Islet precursor cell (in vitro differentiated cells): ENCODE measurements around the gene ATP5PD.
A peak's percentile ranks its signal among the peaks of the same experiment; 100 is the strongest.
"Not testable (repeated sequence)": the region's sequence is repeated elsewhere in the genome, so short reads cannot be mapped to it uniquely, and the experiment has no call there.

Experiments used
- DNase-seq: peaks from one replicate; pipeline ENCODE4 v3.0.0-alpha.2; 2018

The ATP5PD gene

GRCh38 chr17:75077072-75077495 is 30.3 kb upstream of the ATP5PD start:
- DNase-seq = peak; percentile 75

- no peak for DNase-seq
These were observed 29.0 kb upstream of the ATP5PD start for GRCh38 chr17:75075597-75076336.

GRCh38 chr17:75074532-75074931 is 27.8 kb upstream of the ATP5PD start:
- DNase-seq = peak; percentile 71

GRCh38 chr17:75073618-75074047 is 26.9 kb upstream of the ATP5PD start:
- DNase-seq = no peak

- DNase-seq = not testable (repeated sequence)
These were observed 26.1 kb upstream of the ATP5PD start for GRCh38 chr17:75072909-75073308.

- not testable (repeated sequence) for DNase-seq
These were observed 24.9 kb upstream of the ATP5PD start for GRCh38 chr17:75071478-75072271.

- no peak for DNase-seq
These were observed 23.0 kb upstream of the ATP5PD start for GRCh38 chr17:75069783-75070182.

- DNase-seq = no peak
These were observed 22.0 kb upstream of the ATP5PD start for GRCh38 chr17:75068750-75069149.

- peak; percentile 61 for DNase-seq
These were observed 21.1 kb upstream of the ATP5PD start for GRCh38 chr17:75067856-75068255.

GRCh38 chr17:75065562-75066151 is 18.9 kb upstream of the ATP5PD start:
- DNase-seq = no peak

- DNase-seq = no peak
These were observed 18.2 kb upstream of the ATP5PD start for GRCh38 chr17:75064867-75065561.

- DNase-seq = no peak
These were observed 17.7 kb upstream of the ATP5PD start for GRCh38 chr17:75064460-75064859.

GRCh38 chr17:75064040-75064439 is 17.3 kb upstream of the ATP5PD start:
- no peak for DNase-seq

GRCh38 chr17:75063626-75064025 is 16.9 kb upstream of the ATP5PD start:
- DNase-seq = no peak

- DNase-seq = no peak
These were observed 16.4 kb upstream of the ATP5PD start for GRCh38 chr17:75063201-75063600.

GRCh38 chr17:75061618-75062017 is 14.8 kb upstream of the ATP5PD start:
- DNase-seq = no peak

- DNase-seq = no peak
These were observed 14.3 kb upstream of the ATP5PD start for GRCh38 chr17:75061055-75061438.

GRCh38 chr17:75060434-75061054 is 13.8 kb upstream of the ATP5PD start:
- no peak for DNase-seq

GRCh38 chr17:75059369-75060345 is 12.9 kb upstream of the ATP5PD start:
- DNase-seq = no peak

GRCh38 chr17:75051941-75052340 is 5.2 kb upstream of the ATP5PD start:
- no peak for DNase-seq

GRCh38 chr17:75049706-75050105 is 2.9 kb upstream of the ATP5PD start:
- DNase-seq = no peak
